HG03066 (cell line): ENCODE data around the gene ARHGAP28.
"Not testable (repeated sequence)": the region's sequence is repeated elsewhere in the genome, so short reads cannot be mapped to it uniquely, and the experiment has no call there.

Experiments used
- ATAC-seq: cut with Tn5 transposase; IDR thresholded peaks from one replicate; pipeline ENCODE4 v1.9.1; 2021; ENCODE audit warnings: low read depth; ENCODE audit not compliant: unreplicated experiment

Gene ARHGAP28

GRCh38 chr18:6920099-6920955 is 190.8 kb downstream of the ARHGAP28 start:
- ATAC-seq: no peak

DNA sequence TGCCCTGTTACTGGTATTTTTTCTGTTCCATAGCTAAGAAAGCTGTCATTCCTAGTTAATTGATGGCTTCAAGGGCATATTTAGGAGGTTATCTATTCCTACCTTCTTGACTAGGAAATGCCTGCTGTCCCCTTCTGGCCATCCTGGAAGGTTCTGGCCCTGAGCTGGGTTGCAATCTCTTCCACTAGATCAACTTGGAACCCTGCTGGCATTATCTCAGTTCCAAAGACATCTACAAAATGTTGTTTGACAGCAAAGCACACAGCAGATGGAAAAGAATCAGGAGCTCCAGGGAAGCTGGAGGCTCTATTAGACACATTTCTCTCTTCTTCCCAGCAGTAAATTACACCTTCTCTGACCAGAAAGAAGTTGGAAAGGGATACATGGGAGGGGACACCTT is 192.1 kb downstream of the ARHGAP28 start:
- no peak for ATAC-seq

GRCh38 chr18:6923220-6923619 is 193.7 kb downstream of the ARHGAP28 start:
- no peak for ATAC-seq

DNA sequence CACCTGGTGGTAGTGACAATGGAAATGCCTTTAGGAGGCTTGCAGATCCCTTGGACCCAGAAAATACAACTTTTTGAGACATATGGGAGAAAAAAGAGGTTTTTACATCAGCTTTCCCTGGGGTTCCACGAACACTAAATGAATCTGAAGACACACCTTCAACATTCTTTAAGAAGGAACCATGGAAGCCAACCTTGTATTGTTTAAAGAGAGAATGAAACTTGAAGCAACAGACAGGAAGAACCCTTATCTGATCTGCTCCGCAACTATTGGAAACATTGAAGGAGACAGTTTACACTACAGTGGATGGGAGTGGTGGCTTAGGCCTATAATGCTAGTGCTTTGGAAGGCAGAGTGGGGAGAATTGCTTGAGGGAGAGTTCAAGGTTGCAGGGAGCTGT is 197.6 kb downstream of the ARHGAP28 start:
- ATAC-seq: no peak

- ATAC-seq: no peak
Observed at GRCh38 chr18:6928359-6928758, 198.8 kb downstream of the ARHGAP28 start.

DNA sequence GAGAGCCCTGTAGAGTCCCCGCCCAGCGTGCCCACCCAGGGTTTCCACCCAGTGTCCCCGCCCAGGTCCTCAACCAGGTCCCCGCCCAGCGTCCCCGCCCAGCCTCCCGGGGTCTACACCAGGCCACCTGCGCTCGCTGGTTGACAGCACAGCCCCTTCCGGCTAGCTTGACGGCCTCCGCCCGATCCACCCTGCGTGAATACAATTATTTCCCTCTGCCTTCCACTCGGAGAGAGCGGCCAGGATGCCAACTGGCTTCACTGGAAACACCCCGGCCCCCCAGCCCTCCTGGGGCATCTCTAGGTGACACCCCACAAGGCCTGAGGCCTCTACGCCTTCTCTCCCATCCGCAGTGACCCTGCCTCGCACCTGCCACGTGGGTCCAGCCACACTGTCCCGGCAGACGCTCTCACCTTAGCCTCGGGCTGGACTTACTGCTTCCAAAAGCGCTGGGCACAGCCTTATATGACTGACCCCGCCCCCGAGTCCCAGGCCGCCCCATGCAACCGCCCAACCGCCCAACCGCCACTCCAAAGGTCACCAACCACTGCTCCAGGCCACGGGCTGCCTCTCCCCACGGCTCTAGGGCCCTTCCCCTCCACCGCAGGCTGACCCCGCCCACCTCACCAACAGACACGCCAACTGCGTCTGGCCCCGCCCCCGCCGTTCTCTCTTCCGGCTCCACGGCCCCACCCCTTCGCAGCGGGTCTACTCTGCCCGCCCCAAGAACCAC is 200.0 kb downstream of the ARHGAP28 start:
- no peak for ATAC-seq

- ATAC-seq: no peak
Observed at GRCh38 chr18:6934859-6935258, 205.3 kb downstream of the ARHGAP28 start.

GRCh38 chr18:6938003-6938402 is 208.5 kb downstream of the ARHGAP28 start:
- ATAC-seq: no peak

DNA sequence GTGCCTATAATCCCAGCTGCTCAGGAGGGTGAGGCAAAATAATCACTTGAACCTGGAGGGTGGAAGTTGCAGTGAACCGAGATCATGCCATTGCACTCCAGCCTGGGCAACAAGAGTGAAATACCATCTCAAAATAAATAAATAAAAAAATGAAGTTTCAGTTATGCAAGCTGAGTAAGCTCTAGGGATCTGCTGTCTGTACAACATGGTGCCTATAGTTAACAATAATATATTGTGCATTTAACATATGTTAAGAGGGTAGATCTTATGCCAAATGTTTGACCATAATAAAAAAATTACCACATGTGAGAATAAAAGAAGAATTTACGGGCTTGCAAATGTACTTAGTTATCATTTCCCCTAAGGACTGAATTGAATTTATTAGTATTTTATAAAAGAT is 208.9 kb downstream of the ARHGAP28 start:
- ATAC-seq: not testable (repeated sequence)

- ATAC-seq: no peak
Observed at GRCh38 chr18:6939972-6940371, 210.5 kb downstream of the ARHGAP28 start.

DNA sequence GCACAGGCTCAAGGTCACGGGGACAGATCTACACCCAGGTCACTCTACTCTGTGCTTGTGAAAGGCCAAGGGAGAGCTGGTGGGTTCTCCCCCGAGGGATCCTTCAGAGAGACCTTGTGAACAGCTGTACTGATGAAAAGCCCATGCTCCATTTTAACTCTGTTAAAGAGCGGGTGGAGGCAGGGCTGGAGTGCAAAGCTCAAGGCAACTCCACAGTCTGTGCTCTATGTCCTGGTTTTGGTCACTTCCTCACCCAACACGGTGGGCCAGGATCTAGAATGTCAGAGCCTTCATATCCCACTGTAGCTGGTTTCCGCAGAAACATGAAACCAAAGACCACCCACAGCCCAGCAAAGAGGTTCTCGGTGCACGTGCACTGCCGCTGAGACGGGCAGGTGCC is 210.9 kb downstream of the ARHGAP28 start:
- ATAC-seq: no peak

DNA sequence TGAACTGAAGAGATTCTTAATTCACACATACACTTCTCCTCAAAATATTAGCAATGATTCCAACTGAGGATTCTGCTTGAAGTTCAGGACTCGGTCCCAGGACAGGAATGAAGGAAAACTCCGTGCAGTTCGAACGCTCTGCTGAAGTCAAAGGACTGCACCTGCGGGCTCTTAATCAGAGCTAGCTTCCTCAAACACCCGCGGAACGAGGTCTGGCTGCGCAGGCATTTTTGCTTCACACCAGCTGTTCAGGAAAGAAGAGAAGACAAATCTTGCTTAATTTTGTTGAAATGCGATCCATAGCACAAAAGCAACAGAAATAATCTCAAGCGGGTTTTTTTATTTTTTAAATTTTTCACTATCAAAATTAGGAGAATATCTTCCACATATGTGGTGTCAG is 212.5 kb downstream of the ARHGAP28 start:
- ATAC-seq: no peak

DNA sequence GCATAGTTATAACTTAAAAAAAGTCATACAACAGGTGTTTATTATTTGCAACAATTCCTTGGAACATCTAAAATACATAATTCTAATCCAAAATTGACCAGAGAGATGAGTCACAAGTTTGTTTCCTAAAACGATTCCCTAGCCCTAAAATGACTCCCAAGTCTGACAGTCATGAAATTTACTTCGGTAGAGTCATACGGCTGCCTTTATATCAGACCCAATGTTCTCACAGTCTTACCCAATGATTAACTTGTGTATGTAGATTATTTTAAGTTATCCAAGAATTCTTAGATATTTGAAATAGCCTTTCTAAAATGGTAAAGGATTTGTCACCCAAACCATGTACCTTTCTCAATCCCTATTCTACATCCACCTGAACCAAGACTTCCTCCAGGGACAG is 213.2 kb downstream of the ARHGAP28 start:
- no peak for ATAC-seq

DNA sequence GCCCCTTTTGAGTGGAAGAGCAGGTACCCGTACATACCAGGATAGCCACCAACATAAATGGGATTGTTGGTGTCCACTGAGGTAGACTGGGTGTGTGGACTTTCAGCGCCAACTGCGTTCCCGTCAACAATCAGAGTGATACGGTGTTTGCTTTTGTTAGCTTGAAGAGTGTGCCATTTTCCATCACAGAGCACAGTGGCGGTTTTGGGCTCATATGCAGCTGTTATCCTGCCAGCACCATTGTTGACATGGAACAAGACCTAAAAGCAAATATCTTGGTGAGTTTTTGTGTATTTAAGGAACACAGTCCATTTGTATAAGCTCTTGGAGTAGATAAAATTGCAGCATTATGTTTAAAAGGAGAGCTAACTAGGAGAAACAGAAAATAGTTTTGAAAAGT is 213.6 kb downstream of the ARHGAP28 start:
- ATAC-seq: no peak

DNA sequence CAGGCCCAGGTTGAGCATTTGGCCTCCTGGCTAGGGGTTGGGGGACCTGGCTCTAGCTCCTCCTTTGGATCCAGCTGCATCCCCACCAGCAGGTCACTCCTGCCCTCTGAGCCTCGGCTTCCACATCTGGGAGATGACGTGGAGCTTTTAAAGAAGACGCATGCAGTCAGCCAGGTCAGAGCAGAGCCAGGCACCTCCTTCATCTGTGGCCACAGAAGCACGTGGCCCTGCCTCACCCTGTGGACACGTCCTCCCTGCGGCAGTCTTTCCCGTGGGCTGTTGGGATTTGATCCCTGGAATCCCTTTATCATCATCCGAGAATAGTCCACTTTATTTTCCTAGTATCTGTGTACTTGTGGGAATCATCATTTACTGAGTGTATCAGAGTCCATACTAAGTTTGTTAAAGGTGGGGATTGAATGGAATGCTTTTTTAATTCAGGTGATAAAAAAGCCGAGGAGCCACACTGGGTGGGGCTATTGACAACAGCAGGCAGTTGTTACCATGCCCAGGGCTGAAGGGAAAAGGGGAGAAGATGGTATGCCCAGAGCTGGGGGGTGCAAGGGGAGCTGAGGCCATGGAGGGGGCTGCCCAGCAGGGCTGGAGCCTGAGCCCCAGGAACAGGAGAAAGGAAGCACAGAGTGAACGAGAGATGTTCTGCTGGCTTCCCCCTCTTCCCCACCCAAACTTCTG is 218.0 kb downstream of the ARHGAP28 start:
- no peak for ATAC-seq

DNA sequence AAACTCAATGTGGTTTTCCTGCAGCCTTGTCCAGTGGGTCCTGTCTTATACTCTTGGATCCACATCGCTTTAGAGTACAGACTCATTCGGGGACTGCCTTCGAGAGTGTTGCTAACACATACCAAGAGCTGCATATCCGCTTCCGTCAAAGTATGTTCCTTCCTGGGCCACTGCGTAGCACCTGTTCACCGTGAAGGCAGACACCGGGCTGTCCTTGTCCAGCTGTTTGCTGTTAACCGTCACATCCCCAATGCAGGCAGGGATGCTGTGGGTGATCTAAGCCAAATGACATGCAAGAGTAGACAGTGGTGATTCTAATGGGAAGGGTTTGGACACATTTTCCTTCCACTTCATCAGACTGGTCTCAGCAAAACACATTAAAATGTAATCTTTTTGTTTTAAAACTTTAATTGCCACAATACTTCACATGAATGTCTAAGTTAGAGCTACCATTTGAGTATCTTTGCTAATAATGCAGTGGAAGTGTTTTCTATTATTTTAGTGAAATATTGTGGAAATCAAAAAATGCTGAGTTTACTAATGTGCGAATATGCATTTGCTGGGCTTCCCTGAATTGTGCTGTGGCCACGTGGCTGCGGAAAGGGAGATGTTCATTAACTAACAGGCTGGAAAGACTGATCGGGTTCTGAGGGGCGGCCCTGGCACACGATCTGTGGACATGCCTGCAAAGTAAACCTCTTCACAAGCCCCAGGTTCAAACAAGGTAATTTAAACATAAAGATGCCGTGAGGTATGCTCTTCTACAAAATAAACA is 219.0 kb downstream of the ARHGAP28 start:
- ATAC-seq: no peak

DNA sequence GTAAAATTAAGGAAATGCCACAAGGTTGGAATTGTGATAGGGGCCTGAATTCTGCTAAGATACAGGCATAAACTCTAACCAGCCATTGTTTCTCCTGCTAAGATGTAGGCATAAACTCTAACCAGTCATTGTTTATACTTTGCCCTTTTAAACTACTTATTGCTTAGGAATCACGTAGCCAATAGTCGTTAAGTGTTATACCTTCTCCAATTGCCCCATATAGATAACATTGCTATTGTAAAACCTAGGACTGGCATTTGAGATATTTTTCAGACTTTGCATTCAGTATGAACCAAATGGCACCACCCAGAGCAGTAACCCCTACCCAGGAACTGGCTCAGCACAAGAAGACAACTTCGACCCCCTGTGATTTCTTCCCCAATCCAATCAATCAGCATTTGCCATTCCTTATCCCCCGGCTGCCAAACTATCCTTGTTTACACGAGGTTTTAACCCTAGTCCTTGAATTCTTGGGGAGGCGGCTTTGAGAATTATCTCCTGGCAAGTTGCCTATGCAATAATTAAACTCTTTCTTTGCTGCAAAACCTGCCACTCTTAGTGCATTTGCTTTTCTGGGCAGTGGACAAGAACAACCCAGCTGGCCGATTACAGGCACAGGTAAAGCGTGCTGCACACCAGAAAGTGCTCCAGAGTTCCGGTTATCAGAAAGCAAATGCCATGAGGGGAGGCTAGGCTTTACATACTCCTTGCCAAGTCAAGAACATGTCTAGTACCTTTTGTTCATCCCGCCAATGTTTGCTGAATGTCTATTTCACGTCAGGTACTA is 220.5 kb downstream of the ARHGAP28 start:
- ATAC-seq: no peak

GRCh38 chr18:6950641-6951040 is 221.1 kb downstream of the ARHGAP28 start:
- no peak for ATAC-seq

DNA sequence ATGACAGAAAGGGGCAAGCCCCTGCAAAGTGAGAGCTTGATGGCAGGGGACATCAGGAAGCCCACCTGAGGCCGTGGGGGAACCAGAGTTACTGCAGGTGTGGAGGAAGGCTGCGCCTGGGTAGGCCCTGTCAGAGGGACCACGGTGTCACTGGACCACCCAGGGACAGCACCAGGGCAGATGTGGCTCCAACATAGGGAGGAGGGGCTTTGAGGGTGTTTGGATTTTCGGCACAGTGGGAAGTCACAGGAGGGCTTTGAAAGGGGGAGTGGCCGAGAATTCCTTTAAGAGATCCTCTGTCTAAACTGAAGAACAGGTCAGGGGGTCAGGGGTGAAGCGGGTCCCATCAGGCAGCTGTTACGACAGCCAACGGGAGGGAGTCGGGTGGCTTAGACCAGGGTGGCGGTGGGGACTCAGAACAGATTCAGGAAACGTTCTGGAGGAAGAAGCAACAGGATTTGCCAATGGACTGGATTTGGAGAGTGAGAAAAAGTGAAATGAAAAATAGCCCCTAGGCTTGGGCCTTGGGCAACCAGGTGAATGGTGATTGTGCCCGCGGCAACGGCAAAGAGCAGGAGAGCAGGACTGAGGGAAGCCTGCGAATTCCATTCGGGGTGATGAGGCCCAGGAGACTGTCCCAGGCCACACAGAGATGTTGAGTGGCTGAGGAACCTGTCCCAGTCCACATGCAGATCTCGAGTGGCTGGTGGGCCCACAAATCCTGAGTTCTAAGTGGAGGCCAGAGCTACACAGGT is 222.0 kb downstream of the ARHGAP28 start:
- no peak for ATAC-seq
